Epidermal melanocyte (primary cell): ENCODE measurements around the gene GPR152.
"Not testable (repeated sequence)": the region's sequence is repeated elsewhere in the genome, so short reads cannot be mapped to it uniquely, and the experiment has no call there.

Source experiments
- DNase-seq: peaks from one replicate; pipeline ENCODE4 v3.0.0; 2011; ENCODE audit warnings: low spot score; ENCODE audit not compliant: insufficient read length

The GPR152 gene

GRCh38 chr11:67427364-67427859, 25.1 kb downstream of the GPR152 start:
- DNase-seq = not testable (repeated sequence)

GRCh38 chr11:67423891-67424613, 28.5 kb downstream of the GPR152 start:
- no peak for DNase-seq

GRCh38 chr11:67423466-67423865, 29.1 kb downstream of the GPR152 start:
- DNase-seq = no peak

- DNase-seq = no peak
Observed at GRCh38 chr11:67422891-67423290, 29.6 kb downstream of the GPR152 start.

- no peak for DNase-seq
Observed at GRCh38 chr11:67421430-67422031, 31.0 kb downstream of the GPR152 start.

GRCh38 chr11:67420646-67421429, 31.7 kb downstream of the GPR152 start:
- peak; percentile 98 for DNase-seq

- no peak for DNase-seq
Observed at GRCh38 chr11:67420147-67420645, 32.3 kb downstream of the GPR152 start.

GRCh38 chr11:67419325-67420049, 33.0 kb downstream of the GPR152 start:
- DNase-seq = no peak

- DNase-seq = no peak
Observed at GRCh38 chr11:67418476-67419281, 33.9 kb downstream of the GPR152 start.

- DNase-seq = no peak
Observed at GRCh38 chr11:67417425-67417824, 35.1 kb downstream of the GPR152 start.

- no peak for DNase-seq
Observed at GRCh38 chr11:67416416-67417335, 35.9 kb downstream of the GPR152 start.

- no peak for DNase-seq
Observed at GRCh38 chr11:67415501-67416304, 36.8 kb downstream of the GPR152 start, which contains the start of gene CARNS1. Gene CARNS1 (plus strand): TSS chr11:67415678. CDS start chr11:67416200, 522 bp downstream.

GRCh38 chr11:67413266-67413849, 39.2 kb downstream of the GPR152 start:
- no peak for DNase-seq

- no peak for DNase-seq
Observed at GRCh38 chr11:67412495-67413179, 39.9 kb downstream of the GPR152 start.

- no peak for DNase-seq
Observed at GRCh38 chr11:67411785-67412152, 40.8 kb downstream of the GPR152 start.

GRCh38 chr11:67410984-67411784, 41.3 kb downstream of the GPR152 start:
- DNase-seq = no peak

- DNase-seq = no peak
Observed at GRCh38 chr11:67410369-67410831, 42.1 kb downstream of the GPR152 start.
